BJ (cell line): ENCODE results near the gene P2RY8. TPM values are rescaled to one million over a fixed set of nuclear protein-coding genes. Genes with fewer than 3 reads are reported as not detected.
"Not testable (repeated sequence)": the region's sequence is repeated elsewhere in the genome, so short reads cannot be mapped to it uniquely, and the experiment has no call there.

Experiments used
- CTCF ChIA-PET: fragments of 350-600 bp; formaldehyde crosslinking; extraction: SDS; loops from one replicate; lab custom pipeline; 2021; ENCODE audit warnings: antibody characterized with exemption, inconsistent platforms; lab: Yijun Ruan, JAX
- POLR2A ChIA-PET: fragments of 300-600 bp; sonication (Branson Sonifier 250); formaldehyde crosslinking; extraction: SDS; loops from one replicate; lab custom pipeline; 2021; ENCODE audit warnings: antibody characterized with exemption; lab: Charles Lee
- DNase-seq: peaks from one replicate; pipeline ENCODE4 v3.0.0-alpha.2; 2011; ENCODE audit warnings: low read depth
- H3K27me3 ChIP-seq: 2 replicates; pipeline ENCODE4 v1.6.0; 2011; ENCODE audit warnings: low read length; ENCODE audit not compliant: control insufficient read depth, insufficient read depth
- H3K36me3 ChIP-seq: 2 replicates; pipeline ENCODE4 v1.5.1; 2011; ENCODE audit warnings: low read length; ENCODE audit not compliant: control insufficient read depth, insufficient read depth
- H3K4me3 ChIP-seq: 2 replicates; pipeline ENCODE4 v1.5.1; 2011; ENCODE audit warnings: low read depth, mild to moderate bottlenecking, control low read depth, low read length
- polyA plus RNA-seq: library from polyadenylated mRNA; depleted of rRNA; stranded (reverse); fragments of >200 nt; gene quantifications from 2 replicates; pipeline ENCODE4 v1.2.3, GENCODE V29; 2011
- TF ChIP-seq, protein P1 (sequence below): IDR thresholded peaks from 2 replicates; pipeline ENCODE4 v1.5.1; 2011; ENCODE audit warnings: low read depth, mild to moderate bottlenecking, control low read depth, inconsistent platforms, low read length, moderate library complexity; ENCODE audit not compliant: insufficient read depth

Gene P2RY8
- polyA plus RNA-seq, 1 experiment, result not detected

GRCh38 chrX:1477229-1477628 lies 59.8 kb downstream of the P2RY8 start:
- no peak for DNase-seq
- ChIA-PET CTCF (no interaction called here), POLR2A (no interaction called here)

GRCh38 chrX:1476682-1477081 lies 60.3 kb downstream of the P2RY8 start:
- TF ChIP-seq, protein P1, sequence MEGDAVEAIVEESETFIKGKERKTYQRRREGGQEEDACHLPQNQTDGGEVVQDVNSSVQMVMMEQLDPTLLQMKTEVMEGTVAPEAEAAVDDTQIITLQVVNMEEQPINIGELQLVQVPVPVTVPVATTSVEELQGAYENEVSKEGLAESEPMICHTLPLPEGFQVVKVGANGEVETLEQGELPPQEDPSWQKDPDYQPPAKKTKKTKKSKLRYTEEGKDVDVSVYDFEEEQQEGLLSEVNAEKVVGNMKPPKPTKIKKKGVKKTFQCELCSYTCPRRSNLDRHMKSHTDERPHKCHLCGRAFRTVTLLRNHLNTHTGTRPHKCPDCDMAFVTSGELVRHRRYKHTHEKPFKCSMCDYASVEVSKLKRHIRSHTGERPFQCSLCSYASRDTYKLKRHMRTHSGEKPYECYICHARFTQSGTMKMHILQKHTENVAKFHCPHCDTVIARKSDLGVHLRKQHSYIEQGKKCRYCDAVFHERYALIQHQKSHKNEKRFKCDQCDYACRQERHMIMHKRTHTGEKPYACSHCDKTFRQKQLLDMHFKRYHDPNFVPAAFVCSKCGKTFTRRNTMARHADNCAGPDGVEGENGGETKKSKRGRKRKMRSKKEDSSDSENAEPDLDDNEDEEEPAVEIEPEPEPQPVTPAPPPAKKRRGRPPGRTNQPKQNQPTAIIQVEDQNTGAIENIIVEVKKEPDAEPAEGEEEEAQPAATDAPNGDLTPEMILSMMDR, result no peak
- POLR2A ChIA-PET, result no interaction called here
- Histone ChIP-seq H3K4me3 (no peak overlapping the region), H3K27me3 (no peaks in the 10 kb centered on the region), H3K36me3 (no peaks in the 10 kb centered on the region)
- CTCF ChIA-PET, result no interaction called here
- DNase-seq, result no peak

More at GRCh38 chrX:1477229-1477628, 59.8 kb downstream of the P2RY8 start:
- no peaks in the 10 kb centered on the region for H3K36me3 ChIP-seq
- TF ChIP-seq, protein P1, result no peak
- no peak overlapping the region for H3K4me3 ChIP-seq
- H3K27me3 ChIP-seq, result no peaks in the 10 kb centered on the region

DNA sequence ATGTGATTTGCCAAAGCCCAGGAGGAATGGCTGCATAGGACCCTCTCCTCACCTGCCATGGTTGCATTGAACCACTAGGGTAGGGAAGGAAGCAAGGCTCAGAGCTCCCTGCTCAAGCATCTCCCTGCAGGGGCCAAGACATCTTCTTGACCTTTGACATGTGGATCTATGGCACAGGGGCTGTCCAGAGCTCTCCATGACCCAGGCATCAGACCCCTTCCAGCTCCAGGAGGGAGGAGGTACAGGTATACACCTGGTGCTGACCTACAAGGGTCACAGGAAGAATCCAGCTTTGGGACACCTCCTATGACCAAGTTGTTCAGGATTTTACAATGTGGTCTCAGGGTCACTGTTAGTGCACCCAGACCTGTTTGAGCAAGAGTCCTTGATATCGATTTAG lies 61.1 kb downstream of the P2RY8 start:
- POLR2A ChIA-PET, result no interaction called here

GRCh38 chrX:1475481-1475880 lies 61.5 kb downstream of the P2RY8 start:
- ChIA-PET POLR2A (no interaction called here), CTCF (no interaction called here)
- TF ChIP-seq, protein P1, result no peak
- no peaks in the 10 kb centered on the region for H3K36me3 ChIP-seq
- no peak for DNase-seq
- H3K27me3 ChIP-seq, result no peaks in the 10 kb centered on the region
- no peak overlapping the region for H3K4me3 ChIP-seq

More for the DNA sequence above, 61.1 kb downstream of the P2RY8 start:
- H3K27me3 ChIP-seq, result no peaks in the 10 kb centered on the region
- no peaks in the 10 kb centered on the region for H3K36me3 ChIP-seq
- CTCF ChIA-PET, result no interaction called here
- TF ChIP-seq, protein P1, result no peak
- no peak for DNase-seq
- H3K4me3 ChIP-seq, result no peak overlapping the region

DNA sequence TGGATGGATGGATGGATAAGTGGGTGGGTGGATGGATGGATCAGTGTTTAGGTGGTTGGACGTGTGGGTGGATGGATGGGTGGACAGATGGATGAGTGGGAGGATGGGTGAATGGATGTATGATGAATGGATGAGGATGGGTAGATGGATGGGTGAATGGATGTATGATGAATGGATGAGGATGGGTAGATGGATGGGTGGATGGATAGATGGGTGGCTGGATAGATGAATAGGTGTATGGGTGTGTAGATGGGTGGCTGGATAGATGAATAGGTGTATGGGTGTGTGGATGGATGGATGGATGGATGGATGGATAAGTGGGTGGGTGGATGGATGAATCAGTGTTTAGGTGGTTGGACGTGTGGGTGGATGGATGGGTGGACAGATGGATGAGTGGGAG lies 62.4 kb downstream of the P2RY8 start:
- H3K27me3 ChIP-seq, DNase-seq, H3K36me3 ChIP-seq, H3K4me3 ChIP-seq, CTCF ChIA-PET, POLR2A ChIA-PET: not testable (repeated sequence)

DNA sequence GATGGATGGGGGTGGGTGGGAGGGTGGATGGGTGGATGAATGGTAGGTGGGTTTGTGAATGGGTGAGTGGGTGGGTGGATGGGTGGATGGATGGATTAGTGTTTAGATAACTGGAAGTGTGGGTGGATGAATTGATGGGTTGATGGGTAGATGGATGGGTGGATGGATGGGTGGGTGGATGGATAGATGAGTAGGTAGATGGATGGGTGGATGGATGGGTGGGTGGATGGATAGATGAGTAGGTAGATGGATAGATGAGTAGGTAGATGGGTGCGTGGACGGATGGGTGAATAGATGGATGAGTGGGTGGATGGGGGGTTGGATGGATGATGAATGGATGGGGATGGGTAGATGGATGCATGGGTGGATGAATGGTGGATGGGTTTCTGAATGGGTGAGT lies 64.0 kb downstream of the P2RY8 start:
- TF ChIP-seq, protein P1, result no peak
- ChIA-PET CTCF (no interaction called here), POLR2A (no interaction called here)
- no peak for DNase-seq
- Histone ChIP-seq H3K27me3 (0 out of 2 replicates have a peak, but pooled peaks cover 4% of the 10 kb centered on the region), H3K36me3 (no peaks in the 10 kb centered on the region), H3K4me3 (no peak overlapping the region)
